Measurements from ENCODE around the gene UVRAG. TPM values are rescaled to one million over a fixed set of nuclear protein-coding genes. Genes with fewer than 3 reads are reported as not detected.

UVRAG gene
- total and polyA plus RNA-seq, 5 experiments from 2014 or later, result 8.9 to 22.3 (median 12.6) TPM

DNA sequence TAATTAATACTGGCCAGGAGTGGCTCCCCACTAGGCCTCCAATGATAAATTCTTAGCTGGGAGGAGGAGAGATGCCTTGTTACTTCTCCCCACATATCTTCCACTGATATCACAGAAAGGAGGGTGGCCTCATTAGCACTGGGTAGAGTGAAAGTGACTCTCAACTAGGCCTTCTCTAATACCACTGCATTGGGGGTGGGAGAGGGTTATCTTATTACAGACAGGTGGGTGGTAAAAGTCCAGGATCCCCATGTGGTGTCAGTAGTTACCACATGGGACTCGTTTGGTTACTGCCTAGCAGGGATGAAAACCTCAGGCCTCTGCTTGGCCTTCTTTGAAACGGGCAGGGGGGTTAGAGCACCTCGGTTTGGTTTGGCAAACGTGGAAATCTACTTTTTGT is 167.3 kb downstream of the UVRAG start:
- peaks cover 0 to 2% (median 0%) of the 10 kb centered on the region in 9 donors for H3K9me3 Mint-ChIP-seq
- H3K4me1 Mint-ChIP-seq, result peaks cover 14 to 27% (median 22%) of the 10 kb centered on the region in 4 donors
- H3K36me3 Mint-ChIP-seq, result peaks cover 0 to 53% (median 25%) of the 10 kb centered on the region in 3 donors
- POLR2A ChIA-PET, result interaction anchor here (1.0 kb wide), 1 partner anchor 15 kb away, joined by 3 read pairs; no protein-coding TSS in a partner anchor
- no peak for ATAC-seq
- H3K27ac Mint-ChIP-seq, result no peak overlapping the region
- H3K27me3 Mint-ChIP-seq, result no peaks in the 10 kb centered on the region
- no peak for DNase-seq
- no peak overlapping the region for H3K4me3 Mint-ChIP-seq

DNA sequence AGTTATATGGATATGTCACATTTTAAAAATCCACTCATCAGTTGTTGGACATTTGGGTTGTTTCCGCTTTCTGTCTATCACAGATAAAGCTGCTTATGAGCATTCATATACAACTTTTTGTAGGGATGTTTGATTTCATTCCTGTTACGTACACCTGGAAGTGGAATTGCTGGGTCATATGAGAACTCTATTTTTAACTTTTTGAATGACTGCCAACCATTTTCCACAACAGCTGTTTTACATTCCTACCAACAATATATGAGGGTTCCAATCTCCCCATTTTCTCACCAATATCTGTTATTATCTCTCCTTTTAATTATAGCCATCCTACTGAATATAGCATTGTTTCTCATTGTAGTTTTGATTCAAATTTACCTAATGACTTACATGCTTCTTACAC is 172.0 kb downstream of the UVRAG start:
- H3K4me1 Mint-ChIP-seq, result peaks cover 4 to 26% (median 13%) of the 10 kb centered on the region in 4 donors
- H3K9me3 Mint-ChIP-seq, result no peaks in the 10 kb centered on the region
- no peak for DNase-seq
- no peak overlapping the region for H3K27ac Mint-ChIP-seq
- POLR2A ChIA-PET, result no interaction called here
- H3K4me3 Mint-ChIP-seq, result no peak overlapping the region
- ATAC-seq, result no peak
- no peaks in the 10 kb centered on the region for H3K27me3 Mint-ChIP-seq
- peaks cover 0 to 58% (median 35%) of the 10 kb centered on the region in 3 donors for H3K36me3 Mint-ChIP-seq

DNA sequence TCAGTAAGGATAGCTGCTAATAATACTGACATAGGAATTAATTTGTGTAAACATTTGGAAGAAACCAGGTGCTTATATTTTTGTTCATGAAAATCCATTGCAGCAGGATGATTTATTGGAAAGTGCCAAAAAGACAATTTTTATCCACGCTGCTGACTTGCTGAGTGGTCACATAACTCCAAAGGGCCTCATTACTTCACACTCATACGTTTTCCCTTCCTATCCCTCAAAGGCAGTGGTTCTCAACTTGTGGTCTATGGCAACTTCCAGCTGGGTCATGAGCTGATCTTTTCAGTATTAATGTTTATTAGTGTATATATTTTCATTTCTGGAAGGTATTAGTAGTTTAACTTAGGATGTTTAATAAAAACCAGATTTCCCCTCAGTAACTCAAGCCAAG is 178.1 kb downstream of the UVRAG start:
- DNase-seq, result no peak
- Mint-ChIP-seq H3K4me3 (no peak overlapping the region), H3K36me3 (peaks cover 0 to 29% (median 22%) of the 10 kb centered on the region in 3 donors), H3K27me3 (no peaks in the 10 kb centered on the region), H3K4me1 (peaks cover 5 to 21% (median 12%) of the 10 kb centered on the region in 4 donors), H3K9me3 (peaks cover 0 to 2% (median 0%) of the 10 kb centered on the region in 9 donors), H3K27ac (no peak overlapping the region)
- no peak for ATAC-seq
- POLR2A ChIA-PET, result interaction anchor here (0.6 kb wide), 1 partner anchor 387 kb away, joined by 3 read pairs; no protein-coding TSS in a partner anchor

DNA sequence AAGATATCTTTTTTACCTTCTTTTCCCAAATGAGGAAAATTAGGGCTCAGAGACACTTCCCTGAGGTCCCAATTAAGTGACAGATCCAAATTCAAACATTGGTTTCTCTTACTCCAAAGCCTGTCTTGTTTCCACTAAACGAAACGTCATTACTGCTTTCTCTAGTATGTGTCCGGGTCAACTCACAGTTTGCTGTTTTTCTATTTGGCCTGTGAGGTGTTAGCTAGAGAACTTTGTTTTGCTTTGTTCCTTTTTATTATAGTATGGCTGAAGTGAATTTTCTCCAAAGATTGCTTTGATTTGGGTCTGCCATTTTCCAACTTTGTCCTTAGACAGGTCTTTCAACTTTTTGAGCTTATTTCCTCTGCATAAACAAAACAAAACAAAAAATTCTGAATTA is 179.6 kb downstream of the UVRAG start:
- DNase-seq (no peak), ATAC-seq (no peak)
- H3K4me3 Mint-ChIP-seq, result no peak overlapping the region
- H3K4me1 Mint-ChIP-seq, result peaks cover 4 to 9% (median 5%) of the 10 kb centered on the region in 4 donors
- peaks cover 6 to 25% (median 25%) of the 10 kb centered on the region in 3 donors for H3K36me3 Mint-ChIP-seq
- no peaks in the 10 kb centered on the region for H3K27me3 Mint-ChIP-seq
- peaks cover 0 to 9% (median 0%) of the 10 kb centered on the region in 9 donors for H3K9me3 Mint-ChIP-seq
- POLR2A ChIA-PET, result no interaction called here
- H3K27ac Mint-ChIP-seq, result no peak overlapping the region

DNA sequence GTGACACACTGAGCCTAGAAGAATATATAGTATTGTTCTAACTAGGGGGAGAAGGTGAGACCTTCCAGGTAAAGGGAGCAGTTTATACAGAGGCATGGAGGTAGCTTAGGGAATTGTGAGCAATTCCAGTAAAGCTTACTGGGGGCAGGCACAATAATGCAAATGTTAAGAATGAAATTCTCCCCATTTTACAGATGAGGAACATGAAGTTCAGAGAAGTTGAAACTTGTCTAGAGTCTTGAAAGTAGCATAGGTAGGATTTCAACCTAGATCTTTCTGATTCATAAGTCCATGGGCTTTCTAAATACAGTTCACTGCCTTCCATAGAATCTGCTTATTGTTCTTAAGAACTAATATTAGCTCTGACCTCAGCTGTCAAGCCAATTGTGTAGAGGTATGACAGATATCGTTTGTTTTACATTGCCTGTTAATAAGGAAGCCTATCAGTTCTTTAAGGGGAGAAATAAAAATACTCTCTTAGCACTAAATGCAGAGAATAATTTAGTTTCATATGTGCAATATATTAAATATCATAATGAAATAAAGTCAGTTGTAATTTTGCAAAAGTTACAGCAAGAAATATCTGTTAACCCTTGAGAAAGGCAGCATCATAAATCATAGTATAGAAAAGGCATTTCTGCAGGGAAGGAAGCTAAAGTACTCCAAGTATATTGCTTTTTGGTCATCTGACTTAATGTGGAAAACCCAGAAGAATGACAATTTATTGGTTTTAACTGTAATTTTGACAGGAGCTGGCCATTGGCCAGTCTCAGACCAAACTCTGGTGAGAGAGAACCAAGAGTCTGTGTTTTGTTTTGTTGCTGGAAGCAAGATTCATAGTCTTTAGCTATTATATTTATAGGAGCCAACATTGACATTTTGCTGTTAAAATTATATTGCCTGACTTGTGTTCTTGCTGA is 181.8 kb downstream of the UVRAG start:
- POLR2A ChIA-PET, result interaction anchor here (0.7 kb wide), 1 partner anchor 15 kb away, joined by 3 read pairs; no protein-coding TSS in a partner anchor
- Mint-ChIP-seq H3K4me1 (peaks cover 0 to 3% (median 0%) of the 10 kb centered on the region in 4 donors), H3K4me3 (no peak overlapping the region), H3K27me3 (no peaks in the 10 kb centered on the region), H3K27ac (no peak overlapping the region), H3K36me3 (peaks cover 20 to 40% (median 32%) of the 10 kb centered on the region in 3 donors), H3K9me3 (peaks cover 0 to 30% (median 11%) of the 10 kb centered on the region in 9 donors)
- ATAC-seq (no peak), DNase-seq (no peak)

DNA sequence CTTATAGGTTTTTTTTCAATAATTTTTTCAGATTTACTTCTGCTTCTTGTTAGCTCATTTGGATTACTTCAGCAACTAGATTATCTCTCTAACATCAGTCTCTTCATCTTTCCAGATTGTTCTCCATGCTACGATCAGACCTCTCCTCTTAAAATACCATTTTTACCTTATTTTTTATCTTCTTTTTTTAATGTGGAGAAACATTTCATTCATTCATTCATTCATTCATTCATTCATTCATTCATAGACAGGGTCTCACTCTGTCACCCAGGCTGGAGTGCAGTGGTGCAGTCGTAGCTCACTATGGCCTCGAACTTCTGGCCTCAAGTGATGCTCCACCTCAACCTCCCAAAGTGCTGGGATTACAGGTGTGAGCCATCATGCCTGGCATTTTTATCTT is 189.4 kb downstream of the UVRAG start:
- DNase-seq (no peak), ATAC-seq (no peak)
- no peak overlapping the region for H3K4me3 Mint-ChIP-seq
- no peak overlapping the region for H3K27ac Mint-ChIP-seq
- POLR2A ChIA-PET, result no interaction called here
- no peaks in the 10 kb centered on the region for H3K27me3 Mint-ChIP-seq
- H3K9me3 Mint-ChIP-seq, result peaks cover 0 to 21% (median 11%) of the 10 kb centered on the region in 9 donors
- H3K4me1 Mint-ChIP-seq, result peaks cover 0 to 3% (median 0%) of the 10 kb centered on the region in 4 donors
- H3K36me3 Mint-ChIP-seq, result peaks cover 38 to 68% (median 64%) of the 10 kb centered on the region in 3 donors

DNA sequence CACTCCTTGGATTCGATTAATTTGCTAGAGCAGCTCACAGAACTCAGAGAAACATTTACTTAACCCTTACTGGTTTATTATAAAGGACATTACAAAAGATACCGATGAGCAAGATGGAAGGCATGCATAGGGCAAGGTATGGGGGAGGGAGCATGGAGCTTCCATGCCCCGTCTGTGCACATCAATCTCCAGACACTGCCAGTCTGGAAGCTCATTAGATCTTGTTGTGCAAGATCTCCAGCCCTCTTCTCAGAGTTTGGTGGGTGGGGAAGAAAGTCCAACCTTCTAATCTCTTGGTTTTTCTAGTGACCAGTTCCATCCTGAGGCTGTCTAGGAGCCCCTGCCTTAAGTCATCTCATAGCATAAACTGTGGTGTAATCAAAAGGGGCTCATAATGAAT is 190.7 kb downstream of the UVRAG start:
- no peak for ATAC-seq
- Mint-ChIP-seq H3K4me1 (peaks cover 0 to 4% (median 0%) of the 10 kb centered on the region in 4 donors), H3K36me3 (peaks cover 47 to 74% (median 57%) of the 10 kb centered on the region in 3 donors), H3K4me3 (no peak overlapping the region), H3K27me3 (no peaks in the 10 kb centered on the region), H3K27ac (no peak overlapping the region), H3K9me3 (peaks cover 0 to 12% (median 9%) of the 10 kb centered on the region in 9 donors)
- POLR2A ChIA-PET, result no interaction called here
- DNase-seq, result no peak

DNA sequence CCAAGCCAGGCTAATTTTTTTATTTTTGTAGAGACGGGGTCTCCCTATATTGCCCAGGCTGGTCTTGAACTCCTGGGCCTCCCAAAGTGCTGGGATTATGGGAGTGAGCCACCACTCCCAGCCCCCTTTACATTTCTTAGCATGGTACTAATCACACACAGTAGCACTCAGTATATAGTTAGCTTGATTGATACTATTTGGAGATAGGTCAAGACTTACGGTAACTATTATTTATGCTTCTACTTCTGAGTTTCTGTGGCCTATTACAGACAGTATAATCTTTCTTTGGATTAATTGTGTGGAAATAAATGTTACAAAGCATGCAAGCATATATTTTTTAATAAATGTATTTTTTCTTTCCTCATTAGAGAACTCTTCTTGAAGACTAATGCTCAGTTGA is 192.2 kb downstream of the UVRAG start:
- peaks cover 38 to 78% (median 54%) of the 10 kb centered on the region in 3 donors for H3K36me3 Mint-ChIP-seq

DNA sequence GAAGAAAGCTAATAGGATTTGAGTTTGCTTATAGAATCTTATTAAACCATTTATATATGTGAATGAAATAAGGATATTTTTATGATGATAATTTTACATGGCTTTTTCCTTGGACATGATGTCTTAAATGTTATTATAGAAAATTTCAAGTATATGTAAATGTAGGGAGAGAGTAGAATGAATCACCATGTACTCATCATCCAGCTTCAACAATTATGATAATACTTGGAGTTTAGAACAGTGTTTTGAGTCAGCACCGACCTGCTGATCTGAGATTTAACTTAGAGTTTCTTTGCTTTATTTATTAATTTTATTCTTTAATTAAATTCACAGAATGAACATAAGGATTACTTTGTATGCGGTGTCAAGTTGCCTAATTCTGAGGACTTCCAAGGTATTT is 193.5 kb downstream of the UVRAG start:
- Mint-ChIP-seq H3K27me3 (no peaks in the 10 kb centered on the region), H3K27ac (no peak overlapping the region), H3K9me3 (no peaks in the 10 kb centered on the region), H3K36me3 (peaks cover 34 to 82% (median 64%) of the 10 kb centered on the region in 3 donors), H3K4me3 (no peak overlapping the region), H3K4me1 (peaks cover 0 to 4% (median 0%) of the 10 kb centered on the region in 4 donors)
- DNase-seq (no peak), ATAC-seq (no peak)
- POLR2A ChIA-PET, result no interaction called here

More for the DNA sequence above, 192.2 kb downstream of the UVRAG start:
- peaks cover 0 to 3% (median 0%) of the 10 kb centered on the region in 9 donors for H3K9me3 Mint-ChIP-seq
- DNase-seq (no peak), ATAC-seq (no peak)
- POLR2A ChIA-PET, result no interaction called here
- peaks cover 0 to 4% (median 0%) of the 10 kb centered on the region in 4 donors for H3K4me1 Mint-ChIP-seq
- H3K4me3 Mint-ChIP-seq, result no peak overlapping the region
- H3K27me3 Mint-ChIP-seq, result no peaks in the 10 kb centered on the region
- H3K27ac Mint-ChIP-seq, result no peak overlapping the region

DNA sequence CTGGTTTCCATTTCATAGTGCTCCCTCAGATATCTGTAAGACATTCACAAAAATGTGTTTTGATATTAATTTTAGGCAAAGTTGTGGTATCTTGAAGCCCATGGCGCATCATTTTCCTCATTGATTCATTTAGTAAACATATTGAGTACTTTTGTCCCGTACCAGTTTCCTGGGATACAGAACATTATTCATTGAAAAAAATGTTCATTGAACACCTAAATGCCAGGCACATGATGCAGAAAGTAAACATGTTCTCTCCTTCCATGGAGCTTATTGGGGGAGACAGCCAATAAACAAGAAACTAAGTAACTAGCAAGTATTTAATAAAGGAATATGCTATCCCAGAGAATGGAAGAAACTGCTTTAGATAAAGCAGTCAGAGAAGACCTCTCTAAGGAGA is 195.0 kb downstream of the UVRAG start:
- H3K27ac Mint-ChIP-seq, result no peak overlapping the region
- no peaks in the 10 kb centered on the region for H3K27me3 Mint-ChIP-seq
- H3K4me1 Mint-ChIP-seq, result peaks cover 0 to 4% (median 0%) of the 10 kb centered on the region in 4 donors
- DNase-seq (no peak), ATAC-seq (no peak)
- H3K9me3 Mint-ChIP-seq, result no peaks in the 10 kb centered on the region
- no peak overlapping the region for H3K4me3 Mint-ChIP-seq
- H3K36me3 Mint-ChIP-seq, result peaks cover 28 to 80% (median 65%) of the 10 kb centered on the region in 3 donors
- POLR2A ChIA-PET, result no interaction called here

DNA sequence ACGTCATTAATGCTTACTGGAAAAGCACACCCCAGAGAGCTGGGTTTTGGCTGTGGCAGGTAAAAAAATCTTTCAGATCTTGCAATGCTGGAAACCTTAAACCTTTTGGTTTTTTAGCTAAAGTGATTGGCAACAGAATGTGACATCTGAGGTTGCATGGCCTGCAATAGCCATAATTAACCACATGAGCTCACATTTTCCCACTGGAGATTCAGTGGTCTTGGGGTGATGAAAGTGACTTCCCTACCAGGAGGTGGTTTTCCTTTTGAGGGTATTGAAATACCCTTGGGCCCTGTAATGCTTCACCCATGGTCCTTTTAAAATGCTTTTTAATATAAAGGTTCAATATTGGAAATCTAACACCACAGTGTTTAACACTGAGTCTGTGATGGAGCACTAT is 198.5 kb downstream of the UVRAG start:
- DNase-seq (no peak), ATAC-seq (no peak)
- Mint-ChIP-seq H3K36me3 (peaks cover 48 to 84% (median 73%) of the 10 kb centered on the region in 3 donors), H3K4me3 (no peak overlapping the region), H3K4me1 (peaks cover 0 to 4% (median 0%) of the 10 kb centered on the region in 4 donors), H3K9me3 (peaks cover 3 to 30% (median 8%) of the 10 kb centered on the region in 9 donors), H3K27me3 (no peaks in the 10 kb centered on the region), H3K27ac (no peak overlapping the region)
- POLR2A ChIA-PET, result no interaction called here

DNA sequence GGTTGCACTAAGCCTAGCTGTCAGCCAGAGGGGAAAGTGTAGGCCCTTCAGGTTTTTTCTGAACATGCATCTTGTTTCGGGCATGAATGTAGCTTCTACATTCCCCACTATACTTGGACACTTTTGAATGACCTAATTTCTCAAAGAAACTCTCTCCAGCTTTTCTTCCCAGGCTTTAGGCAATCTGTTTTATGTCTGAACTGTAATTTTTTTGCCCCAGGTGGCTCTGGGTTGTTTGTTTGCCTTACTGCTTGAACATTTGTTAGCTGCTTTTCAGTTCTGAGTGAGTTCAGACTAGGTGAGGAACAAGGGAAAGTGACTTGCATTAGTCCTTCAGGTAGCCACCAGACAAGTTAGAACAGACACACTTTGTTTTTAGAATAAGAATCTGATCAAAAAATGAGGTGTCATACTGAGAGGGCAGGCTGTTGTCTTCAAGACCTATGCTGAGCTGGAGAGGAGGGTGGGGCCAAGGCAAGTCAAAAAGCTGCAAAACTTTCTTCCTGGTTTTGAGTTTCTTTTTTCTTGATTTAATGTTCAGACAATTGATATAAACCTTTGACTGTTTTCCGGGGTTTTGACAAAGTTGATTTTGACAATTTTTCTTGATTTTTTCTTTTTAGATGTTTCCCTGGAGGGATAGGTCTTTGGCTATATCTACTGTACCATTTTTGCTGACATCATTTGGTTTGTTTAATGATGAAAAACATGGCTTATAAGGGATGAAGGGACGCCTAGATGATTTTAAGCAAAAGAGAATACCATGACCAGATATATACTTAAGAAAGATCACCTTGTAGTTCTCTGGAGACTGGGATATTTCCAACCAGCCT is 208.4 kb downstream of the UVRAG start:
- peaks cover 26 to 65% (median 33%) of the 10 kb centered on the region in 3 donors for H3K36me3 Mint-ChIP-seq
- POLR2A ChIA-PET, result no interaction called here

More for the DNA sequence above, 208.4 kb downstream of the UVRAG start:
- peaks cover 2 to 13% (median 6%) of the 10 kb centered on the region in 4 donors for H3K4me1 Mint-ChIP-seq
- no peak for DNase-seq
- H3K4me3 Mint-ChIP-seq, result no peak overlapping the region
- no peak for ATAC-seq
- peaks cover 0 to 7% (median 1%) of the 10 kb centered on the region in 9 donors for H3K9me3 Mint-ChIP-seq
- peak overlapping the region in 1 of 10 donors; percentile 7 for H3K27ac Mint-ChIP-seq
- H3K27me3 Mint-ChIP-seq, result no peaks in the 10 kb centered on the region
